ENCODE data around the gene TRMT2A.

Gene TRMT2A

DNA sequence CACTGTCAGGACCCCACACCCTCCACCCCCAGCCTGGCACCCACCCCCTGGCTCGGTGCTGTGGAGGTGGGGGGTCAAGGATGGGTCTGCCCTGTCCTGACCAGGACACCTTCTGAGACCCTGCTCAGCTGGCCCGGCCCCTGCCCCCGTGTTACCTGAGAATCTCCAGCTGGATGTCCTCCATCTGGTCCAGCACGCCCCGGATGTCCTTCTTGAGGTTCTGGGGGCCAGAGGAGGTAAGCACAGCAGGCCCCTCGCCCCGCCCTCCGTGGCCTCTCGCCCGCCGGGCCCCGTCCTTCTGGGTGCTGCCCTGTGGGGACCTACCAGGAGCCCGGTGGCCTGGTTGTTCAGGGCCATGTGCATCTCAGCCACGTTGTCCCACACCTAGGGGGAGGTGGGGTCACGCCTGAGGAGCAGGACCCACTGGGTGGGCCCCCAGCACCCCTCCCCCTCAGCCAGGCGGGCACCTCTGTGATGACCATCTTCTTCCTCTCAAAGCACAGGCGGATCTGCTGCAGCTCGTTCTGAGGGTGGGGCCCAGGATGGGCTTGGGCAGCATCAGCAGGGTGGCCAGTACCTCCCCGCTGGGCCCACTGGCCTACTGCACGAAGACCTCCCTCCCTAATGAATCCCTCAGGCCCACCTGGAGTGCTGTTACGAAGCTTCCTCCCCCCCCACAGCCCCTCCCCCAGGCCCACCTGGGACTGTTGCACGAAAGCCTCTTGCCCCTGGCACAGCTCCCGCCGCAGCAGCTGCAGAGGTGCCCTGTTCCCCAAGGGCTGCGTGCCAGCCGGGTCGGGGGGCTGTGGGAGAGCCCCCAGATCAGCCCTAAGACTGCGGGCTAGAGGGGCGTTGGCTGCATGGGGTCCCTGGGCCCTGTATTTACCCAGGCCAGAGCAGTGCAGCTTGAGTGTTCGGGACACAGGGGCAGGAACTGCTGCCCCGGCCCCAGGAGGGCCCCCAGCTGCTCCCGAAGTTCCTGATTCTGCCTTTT is 32.5 kb upstream of the TRMT2A start:
- DNase-seq (ENCODE audit: extremely low read depth in 1 of 2, low read depth in 1 of 2) = no peak

DNA sequence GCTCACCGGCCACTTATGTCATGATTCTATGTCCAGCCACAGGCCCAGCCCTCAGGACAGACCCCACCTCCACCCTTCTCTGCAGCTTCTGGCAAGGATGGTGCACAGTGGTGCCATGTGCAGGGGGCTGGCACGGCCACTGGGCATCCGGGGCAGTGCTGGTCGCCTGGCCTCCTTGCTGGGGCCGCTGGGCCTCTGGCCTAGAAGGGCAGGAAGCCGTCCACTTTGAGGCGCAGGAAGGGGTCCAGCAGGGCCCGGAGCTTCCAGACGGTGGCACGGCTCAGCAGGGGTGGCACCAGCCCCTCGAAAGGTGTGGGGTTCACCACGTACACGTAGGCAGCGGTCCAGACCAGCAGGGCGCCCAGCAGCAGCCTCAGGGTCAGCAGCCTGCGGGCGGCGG is 31.4 kb upstream of the TRMT2A start:
- DNase-seq (ENCODE audit: extremely low read depth in 1 of 2, low read depth in 1 of 2) = no peak

DNA sequence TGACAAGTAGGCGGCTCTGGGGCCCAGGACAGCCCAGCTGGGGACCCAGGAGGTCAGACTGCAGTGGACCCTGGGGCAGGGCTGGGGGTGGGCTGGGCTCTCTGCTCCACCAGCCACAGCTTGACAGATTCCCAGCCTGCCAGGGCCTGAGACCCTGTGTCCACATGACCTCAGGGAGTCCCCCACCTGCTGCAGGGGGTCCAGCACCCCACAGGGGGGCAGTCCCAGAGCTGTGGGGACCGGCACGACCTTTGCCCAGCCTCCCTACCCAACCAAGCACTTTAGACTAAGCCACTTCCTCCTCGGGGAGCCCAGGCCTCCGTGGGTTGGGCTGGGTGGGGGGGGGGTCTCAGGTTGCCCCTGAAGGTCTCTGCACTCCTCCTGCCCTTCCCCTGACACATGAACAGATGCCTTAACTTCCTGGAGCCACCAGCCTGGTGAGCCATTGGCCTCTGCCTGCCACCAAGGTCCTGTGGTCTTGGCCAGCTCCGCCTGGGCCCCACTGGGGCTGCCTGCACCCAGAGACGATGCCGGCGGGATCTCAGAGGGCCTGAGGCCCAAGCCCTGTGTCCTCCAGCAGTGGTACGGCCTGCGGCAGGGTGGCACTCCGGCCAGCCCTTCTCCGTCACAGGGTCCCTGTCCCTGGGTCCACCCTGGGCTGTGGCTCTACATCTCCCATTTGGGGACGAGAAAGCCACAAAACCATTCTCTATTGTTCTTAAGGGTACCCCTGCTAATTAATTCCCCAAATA is 30.4 kb upstream of the TRMT2A start:
- DNase-seq (ENCODE audit: extremely low read depth in 1 of 2, low read depth in 1 of 2) = no peak

DNA sequence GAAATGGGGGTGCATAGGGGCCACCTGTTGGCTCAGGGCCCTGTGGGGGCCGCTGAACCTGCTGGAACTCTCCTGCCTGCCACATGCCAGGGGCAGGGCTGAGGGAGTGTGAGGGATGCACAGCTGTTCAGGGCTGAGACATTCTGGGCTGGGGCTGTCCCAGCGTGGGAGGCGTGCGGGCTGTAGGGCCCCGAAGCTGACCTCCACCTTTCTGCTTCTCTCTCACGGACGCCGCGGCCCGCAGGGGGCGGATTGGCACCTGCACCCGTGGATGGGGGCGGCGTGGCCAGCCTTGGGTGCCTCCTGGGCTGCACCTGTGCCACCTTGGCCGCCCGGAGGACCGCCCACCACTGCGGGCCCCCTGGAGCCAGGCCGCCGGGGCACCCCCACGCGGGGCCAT is 29.8 kb upstream of the TRMT2A start:
- no peak for DNase-seq (ENCODE audit: extremely low read depth in 1 of 2, low read depth in 1 of 2)

DNA sequence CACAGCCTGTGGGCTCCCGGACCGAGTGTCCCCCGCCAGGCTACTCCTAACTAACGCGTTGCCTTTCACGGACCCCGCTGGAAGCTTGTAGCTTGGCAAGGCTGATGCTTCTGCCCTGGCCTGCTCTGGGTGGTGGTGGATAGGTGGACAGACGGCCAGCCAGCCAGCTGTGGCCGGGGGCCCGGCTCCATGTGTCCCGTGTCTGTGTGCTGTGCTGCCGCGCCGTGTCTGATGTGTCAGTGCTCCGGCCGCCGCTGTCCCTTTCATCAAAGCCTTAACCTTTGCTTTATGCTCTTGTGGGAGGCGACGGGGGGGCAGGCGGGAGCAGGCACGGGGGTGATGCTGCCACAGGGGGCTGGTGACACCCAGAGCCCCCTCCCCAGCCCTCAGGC is 28.8 kb upstream of the TRMT2A start:
- DNase-seq (ENCODE audit: extremely low read depth in 1 of 2, low read depth in 1 of 2) = no peak

DNA sequence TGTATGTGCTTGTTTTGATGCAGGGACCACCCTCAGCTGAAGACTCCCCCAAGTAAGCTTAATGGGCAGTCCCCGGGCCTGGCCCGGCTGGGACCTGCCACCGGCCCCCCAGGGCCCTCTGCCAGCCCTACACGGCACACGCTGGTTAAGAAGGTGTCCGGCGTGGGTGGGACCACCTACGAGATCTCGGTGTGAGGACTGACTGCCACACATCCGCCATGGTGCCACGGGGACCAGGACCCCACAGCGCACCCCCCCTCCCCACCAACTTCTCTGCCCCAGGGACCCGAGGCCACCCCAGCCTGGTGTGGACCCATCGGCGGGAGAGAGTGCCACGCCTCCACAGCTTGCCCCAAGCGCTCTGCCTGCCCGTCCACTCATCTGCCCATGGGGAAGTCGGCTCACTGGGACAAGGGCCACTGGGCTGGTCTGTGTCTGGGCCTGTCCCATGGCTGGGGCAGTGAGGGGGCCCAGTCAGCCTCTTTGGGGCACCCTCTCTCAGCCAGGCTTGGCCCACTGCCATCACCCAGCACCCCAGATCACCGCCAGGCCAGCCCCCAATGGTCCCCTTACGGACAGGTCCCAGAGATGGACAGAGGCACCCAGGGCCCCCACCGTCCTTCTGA is 28.3 kb upstream of the TRMT2A start:
- no peak for DNase-seq (ENCODE audit: extremely low read depth in 1 of 2, low read depth in 1 of 2)

DNA sequence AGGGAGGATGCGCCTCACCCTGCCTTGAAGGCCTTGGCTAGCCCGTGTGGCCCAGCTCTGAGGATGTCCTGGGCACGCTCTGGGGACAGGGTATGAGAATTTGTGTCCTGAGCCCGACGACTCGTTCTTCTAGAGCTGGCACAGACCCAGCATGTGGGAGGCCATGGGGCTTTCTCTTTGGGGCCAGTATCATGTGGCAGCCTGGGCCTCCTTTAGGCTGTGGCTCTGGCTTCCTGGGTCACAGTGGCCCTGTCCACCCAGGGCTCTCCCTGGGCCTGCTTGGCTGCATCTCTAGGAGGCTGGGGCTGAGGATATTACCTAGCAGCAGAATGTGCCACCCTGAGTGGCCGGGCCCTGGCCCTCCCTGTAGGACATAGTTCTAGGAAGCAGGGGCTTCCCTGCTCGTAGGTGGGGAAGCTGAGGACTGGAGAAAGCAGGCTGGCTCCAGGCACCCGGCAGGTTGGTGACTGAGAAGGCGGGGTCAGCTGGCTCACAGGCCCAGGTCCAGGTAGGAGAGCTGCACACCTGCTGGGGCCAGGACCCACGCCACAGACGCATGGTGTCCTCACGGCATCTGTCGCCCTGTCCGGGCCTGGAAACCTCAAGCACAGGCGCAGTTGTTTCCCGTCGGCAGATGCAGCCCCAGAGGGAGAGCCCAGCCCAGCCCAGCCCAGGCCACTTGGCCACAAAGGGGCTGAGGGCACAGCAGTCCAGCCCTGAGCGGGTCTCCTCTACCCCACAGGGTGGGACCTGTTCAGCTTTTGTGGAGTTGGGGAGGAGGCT is 27.0 kb upstream of the TRMT2A start:
- no peak for DNase-seq (ENCODE audit: extremely low read depth in 1 of 2, low read depth in 1 of 2)

DNA sequence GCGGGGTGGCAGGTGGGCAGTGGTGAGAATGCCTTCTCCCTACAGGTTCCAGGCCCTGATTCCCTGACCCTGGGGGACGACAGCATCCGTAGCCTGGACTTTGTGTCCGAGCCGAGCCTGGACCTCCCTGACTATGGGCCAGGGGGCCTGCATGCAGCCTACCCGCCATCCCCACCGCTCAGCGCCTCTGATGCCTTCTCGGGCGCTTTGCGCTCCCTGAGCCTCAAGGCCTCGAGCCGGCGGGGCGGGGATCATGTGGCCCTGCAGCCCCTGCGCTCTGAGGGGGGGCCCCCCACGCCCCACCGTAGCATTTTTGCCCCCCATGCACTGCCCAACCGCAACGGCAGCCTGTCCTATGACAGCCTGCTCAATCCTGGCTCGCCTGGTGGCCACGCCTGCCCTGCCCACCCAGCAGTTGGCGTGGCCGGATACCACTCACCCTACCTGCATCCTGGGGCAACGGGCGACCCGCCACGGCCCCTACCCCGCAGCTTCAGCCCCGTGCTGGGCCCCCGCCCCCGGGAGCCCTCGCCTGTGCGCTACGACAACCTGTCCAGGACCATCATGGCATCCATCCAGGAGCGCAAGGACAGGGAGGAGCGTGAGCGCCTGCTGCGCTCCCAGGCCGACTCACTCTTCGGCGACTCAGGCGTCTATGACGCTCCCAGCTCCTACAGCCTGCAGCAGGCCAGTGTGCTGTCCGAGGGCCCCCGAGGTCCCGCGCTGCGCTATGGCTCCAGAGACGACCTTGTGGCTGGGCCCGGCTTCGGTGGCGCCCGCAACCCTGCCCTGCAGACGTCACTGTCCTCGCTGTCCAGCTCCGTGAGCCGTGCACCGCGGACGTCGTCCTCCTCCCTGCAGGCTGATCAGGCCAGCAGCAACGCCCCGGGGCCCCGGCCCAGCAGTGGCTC is 25.9 kb upstream of the TRMT2A start:
- no peak for DNase-seq (ENCODE audit: extremely low read depth in 1 of 2, low read depth in 1 of 2)

DNA sequence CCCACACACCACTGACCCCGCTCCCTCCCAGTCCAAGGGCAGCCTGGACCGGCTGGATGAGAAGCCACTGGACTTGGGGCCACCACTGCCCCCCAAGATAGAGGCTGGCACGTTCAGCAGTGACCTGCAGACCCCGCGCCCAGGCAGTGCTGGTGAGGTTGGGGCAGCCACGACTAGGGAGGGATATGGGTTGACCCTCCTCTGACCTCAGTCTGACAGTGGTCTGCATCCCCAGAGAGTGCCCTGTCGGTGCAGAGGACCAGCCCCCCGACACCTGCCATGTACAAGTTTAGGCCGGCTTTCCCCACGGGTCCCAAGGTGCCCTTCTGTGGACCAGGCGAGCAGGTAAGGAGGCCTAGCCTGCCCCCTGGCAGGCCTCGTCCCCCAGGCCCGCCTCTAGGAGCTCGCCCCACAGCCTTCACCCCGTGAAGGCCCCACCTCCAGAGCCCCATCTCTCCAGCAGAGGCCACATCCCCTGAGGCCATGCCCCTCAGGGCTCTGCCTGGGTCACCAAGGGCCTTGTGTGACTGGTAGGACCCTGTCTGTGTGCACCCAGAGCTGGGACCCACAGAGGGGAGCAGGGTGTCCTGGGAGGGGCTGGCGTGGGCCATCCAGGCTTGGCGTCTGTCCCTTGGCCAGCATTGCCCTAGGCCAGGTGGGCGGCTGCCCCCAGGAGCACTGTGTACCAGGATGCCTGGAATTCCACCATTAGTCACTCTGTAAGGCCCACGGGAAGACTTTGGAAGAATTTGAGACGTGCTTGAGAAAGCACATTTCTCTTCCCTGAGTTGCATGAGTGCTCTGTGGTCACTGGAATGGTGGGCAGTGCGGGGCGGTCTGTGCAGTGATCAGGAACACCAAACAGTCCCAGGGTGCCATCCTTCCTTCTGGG is 24.4 kb upstream of the TRMT2A start:
- no peak for DNase-seq (ENCODE audit: extremely low read depth in 1 of 2, low read depth in 1 of 2)

DNA sequence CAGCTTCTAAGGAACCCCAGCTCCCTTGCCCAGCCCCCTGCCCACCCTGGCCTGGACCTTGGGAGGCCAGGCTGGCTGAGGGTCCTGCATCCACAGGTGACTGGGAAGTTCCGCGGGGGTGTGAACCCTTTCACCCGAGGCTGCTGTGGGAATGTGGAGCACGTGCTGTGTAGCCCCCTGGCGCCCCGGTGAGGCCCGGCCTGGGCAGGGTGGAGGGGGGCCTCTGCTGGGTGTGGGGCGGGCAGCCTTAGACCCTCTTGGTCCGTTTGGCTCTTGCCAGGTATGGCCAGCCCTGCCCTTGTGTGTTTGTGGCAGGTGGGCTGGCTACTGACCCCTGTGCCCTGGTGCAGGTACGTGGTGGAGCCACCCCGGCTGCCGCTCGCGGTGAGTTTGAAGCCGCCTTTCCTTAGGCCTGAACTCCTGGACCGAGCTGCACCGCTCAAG is 23.5 kb upstream of the TRMT2A start:
- no peak for DNase-seq (ENCODE audit: extremely low read depth in 1 of 2, low read depth in 1 of 2)

DNA sequence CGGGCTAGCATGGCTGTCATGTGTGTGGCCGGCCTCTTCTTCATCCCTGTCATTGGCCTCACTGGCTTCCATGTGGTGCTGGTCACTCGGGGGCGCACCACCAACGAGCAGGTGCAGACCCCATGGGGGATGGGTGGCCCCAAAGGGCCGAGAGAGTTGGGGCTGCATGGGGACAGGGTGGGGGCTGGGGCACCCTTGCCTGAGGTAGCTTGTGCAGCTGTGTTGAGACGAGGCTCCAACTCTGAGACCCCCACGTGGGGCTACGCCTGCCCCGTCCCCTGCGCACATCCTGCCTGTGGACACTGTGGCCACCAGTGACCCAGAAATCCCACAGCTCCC is 23.1 kb upstream of the TRMT2A start:
- no peak for DNase-seq (ENCODE audit: extremely low read depth in 1 of 2, low read depth in 1 of 2)

DNA sequence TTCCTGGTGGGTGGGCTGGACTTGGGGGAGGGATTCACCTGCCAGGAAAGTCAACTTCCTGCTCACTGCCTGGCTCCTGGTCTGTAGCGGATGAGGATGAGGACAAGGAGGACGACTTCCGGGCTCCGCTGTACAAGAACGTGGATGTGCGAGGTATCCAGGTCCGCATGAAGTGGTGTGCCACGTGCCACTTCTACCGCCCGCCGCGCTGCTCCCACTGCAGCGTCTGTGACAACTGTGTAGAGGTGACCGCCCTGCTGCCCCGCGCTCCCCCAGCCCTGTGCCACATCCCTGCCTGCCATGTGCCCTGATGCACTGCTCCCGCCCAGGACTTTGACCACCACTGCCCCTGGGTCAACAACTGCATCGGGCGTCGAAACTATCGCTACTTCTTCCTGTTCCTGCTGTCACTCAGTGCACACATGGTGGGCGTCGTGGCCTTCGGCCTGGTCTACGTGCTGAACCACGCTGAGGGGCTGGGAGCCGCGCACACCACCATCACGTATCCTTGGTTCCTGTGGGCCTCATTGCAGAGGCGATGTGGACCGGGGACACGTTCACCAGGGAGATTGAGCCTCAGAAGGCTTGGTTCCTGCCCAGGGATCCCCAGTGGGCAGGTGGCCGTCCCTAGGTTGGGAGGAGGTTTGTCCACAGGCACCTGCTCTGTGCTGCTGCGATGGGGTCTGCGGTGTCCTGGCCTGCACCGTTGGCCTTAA is 22.5 kb upstream of the TRMT2A start:
- no peak for DNase-seq (ENCODE audit: extremely low read depth in 1 of 2, low read depth in 1 of 2)

DNA sequence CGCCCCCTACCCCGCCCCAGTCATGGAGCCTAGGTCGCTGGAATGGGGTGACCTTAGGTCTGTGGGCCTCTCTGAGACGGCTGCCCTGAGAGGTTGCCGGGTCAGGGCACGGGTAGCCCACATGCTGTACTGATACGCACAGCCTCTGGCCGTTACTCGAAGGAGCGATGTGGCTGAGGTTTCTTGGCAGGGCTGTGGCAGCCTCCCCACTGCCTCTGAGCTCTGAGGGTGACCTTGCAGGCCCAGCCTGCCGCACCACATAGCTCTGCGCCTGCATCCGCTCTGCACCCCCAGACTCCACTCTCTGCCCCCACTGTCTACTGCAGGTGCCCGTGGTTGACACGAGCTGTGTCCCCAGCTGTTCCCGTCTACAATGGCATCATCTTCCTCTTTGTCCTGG is 21.8 kb upstream of the TRMT2A start:
- DNase-seq (ENCODE audit: extremely low read depth in 1 of 2, low read depth in 1 of 2) = no peak

DNA sequence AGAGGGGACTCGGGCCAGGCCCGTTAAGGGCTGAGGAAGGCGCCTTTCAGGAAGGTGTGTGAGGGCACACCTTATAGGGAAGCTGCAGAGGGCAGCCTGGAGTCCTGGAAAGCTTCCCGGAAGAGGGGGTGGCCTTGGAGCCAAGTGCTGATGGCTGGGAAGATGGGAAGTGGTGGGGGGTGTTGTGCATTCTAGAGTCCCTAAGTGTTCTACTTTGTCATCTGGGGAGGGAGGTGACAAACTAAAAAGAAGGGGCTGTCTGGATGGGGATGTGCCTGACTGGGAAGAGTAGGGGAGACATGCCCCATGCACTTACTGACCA is 21.4 kb upstream of the TRMT2A start:
- no peak for DNase-seq (ENCODE audit: extremely low read depth in 1 of 2, low read depth in 1 of 2)

DNA sequence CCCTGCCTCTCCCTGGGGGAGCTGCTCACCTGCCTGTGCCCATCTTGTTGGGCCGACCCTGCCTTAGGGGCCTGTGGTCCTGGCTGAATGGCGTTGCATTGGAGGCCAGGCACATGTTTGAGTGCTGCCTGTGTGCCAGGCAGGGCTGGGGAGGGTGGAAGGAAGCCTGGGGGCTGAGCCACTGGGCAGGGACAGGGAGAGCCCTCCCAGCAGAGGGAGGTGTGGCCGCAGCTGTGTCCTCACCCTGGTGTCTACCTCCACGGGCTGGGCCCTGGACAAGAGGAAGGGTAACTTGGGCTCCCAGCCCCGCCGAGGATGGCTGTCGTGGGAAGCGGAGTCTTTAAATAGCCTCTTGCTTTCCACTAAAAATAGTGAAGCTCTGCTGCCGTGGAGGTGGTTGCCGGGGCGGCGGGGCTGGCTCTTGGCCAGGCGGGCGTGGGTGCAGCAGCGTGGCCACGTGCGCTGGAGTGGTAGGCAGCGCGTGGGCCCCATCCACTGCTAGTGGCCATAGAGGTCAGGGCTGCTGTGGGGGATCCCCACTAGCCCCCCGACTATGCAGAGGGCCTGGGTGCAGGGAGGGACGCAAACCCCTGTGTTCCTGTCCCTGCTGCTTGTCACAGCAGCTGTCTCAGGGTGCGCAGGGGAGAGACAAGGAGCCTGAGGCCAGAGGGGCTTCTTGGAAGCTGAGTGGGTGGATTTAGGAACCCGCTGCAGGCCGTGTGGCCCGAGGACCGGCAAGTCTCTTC is 20.8 kb upstream of the TRMT2A start:
- DNase-seq (ENCODE audit: extremely low read depth in 1 of 2, low read depth in 1 of 2) = no peak

DNA sequence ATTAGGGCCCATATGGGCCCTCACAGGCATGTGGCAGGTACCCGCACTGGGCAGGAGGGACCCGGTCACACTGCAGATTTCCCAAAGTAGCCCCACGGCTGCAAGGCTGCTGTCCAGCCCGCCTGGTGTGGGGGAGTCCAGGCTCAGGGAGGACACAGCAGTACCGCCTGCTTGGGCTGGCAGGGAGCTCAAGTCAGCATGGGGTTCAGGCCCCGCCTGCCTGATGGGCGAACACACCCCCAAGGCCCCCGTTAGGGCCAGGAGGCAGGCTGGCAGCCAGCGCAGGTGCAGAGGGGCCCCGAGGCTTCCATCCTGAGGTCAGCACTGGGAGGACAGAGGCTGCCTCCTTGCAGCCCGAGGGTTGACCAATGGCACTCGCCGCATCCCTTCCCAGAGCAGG is 20.1 kb upstream of the TRMT2A start:
- DNase-seq (ENCODE audit: extremely low read depth in 1 of 2, low read depth in 1 of 2) = no peak

DNA sequence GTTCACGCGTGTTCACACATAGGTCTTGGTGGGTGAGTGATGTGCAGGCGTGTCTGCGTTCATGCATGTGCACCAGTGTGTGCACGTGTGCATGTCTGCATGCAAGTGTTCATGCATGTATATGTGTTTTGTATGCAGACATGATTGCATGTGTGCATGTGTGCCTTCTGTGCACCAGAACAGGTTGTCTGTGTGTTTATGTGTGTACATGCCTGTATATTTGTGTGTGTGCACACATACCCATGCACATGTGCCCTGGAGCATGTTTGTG is 19.5 kb upstream of the TRMT2A start:
- DNase-seq (ENCODE audit: extremely low read depth in 1 of 2, low read depth in 1 of 2) = no peak

Data from activated CD8-positive, alpha-beta memory T cell treated with anti-CD3 and anti-CD28 coated beads for 1 hour (primary cell).